Thoracic aorta (tissue), 2 donors: ENCODE data around the gene BMPER. TPM values are rescaled to one million over a fixed set of nuclear protein-coding genes. Genes with fewer than 3 reads are reported as not detected.
"Not testable (repeated sequence)": the region's sequence is repeated elsewhere in the genome, so short reads cannot be mapped to it uniquely, and the experiment has no call there.

Experiments used
- ATAC-seq: fragments of 150-250 bp; one replicate; pipeline ENCODE4 v1.8.0; 2017; ENCODE audit warnings: low read depth; ENCODE audit not compliant: insufficient number of reproducible peaks, low FRiP score
- DNase-seq: peaks from one replicate; pipeline ENCODE4 v3.0.0-alpha.2; 2020; ENCODE audit warnings: low spot score
- H3K27ac ChIP-seq, 2 donors: fragments of 200-600 bp; sonication (generic); 1 replicate in 1 of 2; 2 replicates in 1 of 2; pipeline ENCODE4 v1.5.1; 2016; ENCODE audit warnings: mild to moderate bottlenecking in 2 of 2, moderate library complexity in 2 of 2
- H3K27me3 ChIP-seq: fragments of 200-600 bp; sonication (generic); replicated peaks from 2 replicates; pipeline ENCODE4 v1.6.0; 2016; ENCODE audit warnings: mild to moderate bottlenecking; ENCODE audit not compliant: insufficient read depth
- H3K36me3 ChIP-seq: fragments of 200-600 bp; sonication (generic); one replicate; pipeline ENCODE4 v1.5.1; 2016
- H3K4me1 ChIP-seq, 2 donors: fragments of 200-600 bp; sonication (generic); 1 replicate in 1 of 2; 2 replicates in 1 of 2; pipeline versions ENCODE4 v1.5.1 to v1.6.0; 2016; ENCODE audit warnings: low read depth in 2 of 2, mild to moderate bottlenecking in 1 of 2; ENCODE audit not compliant: control insufficient read depth in 1 of 2
- H3K4me3 ChIP-seq: fragments of 200-600 bp; sonication (generic); 2 replicates; pipeline ENCODE4 v1.5.1; 2016; ENCODE audit warnings: mild to moderate bottlenecking
- H3K9me3 ChIP-seq: fragments of 200-600 bp; sonication (generic); 2 replicates; pipeline ENCODE4 v1.5.1; 2016
- total RNA-seq, 2 donors: library from RNA; depleted of rRNA; stranded (reverse); fragments of >200 nt; gene quantifications; one replicate each; pipeline versions ENCODE4 v1.1.0 to v1.2.3, GENCODE V29; 2016
- TF ChIP-seq, protein P1 (sequence below): fragments of 200-600 bp; sonication (generic); IDR thresholded peaks from one replicate; pipeline ENCODE4 v1.5.1; 2019; ENCODE audit warnings: antibody characterized with exemption

Gene BMPER
- total RNA-seq, 2 donors from 2014 or later = 0.54 to 2.3 TPM

DNA sequence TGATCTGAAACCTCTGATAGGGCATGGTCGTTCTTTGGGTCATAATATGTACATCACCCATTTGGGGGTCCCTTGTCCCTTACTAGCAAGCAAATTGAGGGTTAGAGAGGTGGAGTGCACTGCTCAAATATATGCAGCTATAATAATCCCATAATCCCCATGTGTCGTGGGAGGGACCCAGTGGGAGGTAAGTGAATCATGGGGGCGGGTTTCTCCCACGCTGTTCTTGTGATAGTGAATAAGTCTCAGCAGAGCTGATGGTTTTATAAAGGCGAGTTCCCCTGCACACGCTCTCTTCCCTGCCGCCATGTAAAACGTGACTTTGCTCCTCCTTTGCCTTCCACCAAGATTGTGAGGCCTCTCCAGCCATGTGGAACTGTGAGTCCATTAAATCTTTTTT is 262.7 kb downstream of the BMPER start:
- Histone ChIP-seq H3K27me3 (no peaks in the 10 kb centered on the region), H3K9me3 (no peaks in the 10 kb centered on the region), H3K4me1 (no peaks in the 10 kb centered on the region), H3K27ac (no peak overlapping the region), H3K36me3 (no peaks in the 10 kb centered on the region), H3K4me3 (no peak overlapping the region)
- no peak for DNase-seq
- TF ChIP-seq, protein P1, sequence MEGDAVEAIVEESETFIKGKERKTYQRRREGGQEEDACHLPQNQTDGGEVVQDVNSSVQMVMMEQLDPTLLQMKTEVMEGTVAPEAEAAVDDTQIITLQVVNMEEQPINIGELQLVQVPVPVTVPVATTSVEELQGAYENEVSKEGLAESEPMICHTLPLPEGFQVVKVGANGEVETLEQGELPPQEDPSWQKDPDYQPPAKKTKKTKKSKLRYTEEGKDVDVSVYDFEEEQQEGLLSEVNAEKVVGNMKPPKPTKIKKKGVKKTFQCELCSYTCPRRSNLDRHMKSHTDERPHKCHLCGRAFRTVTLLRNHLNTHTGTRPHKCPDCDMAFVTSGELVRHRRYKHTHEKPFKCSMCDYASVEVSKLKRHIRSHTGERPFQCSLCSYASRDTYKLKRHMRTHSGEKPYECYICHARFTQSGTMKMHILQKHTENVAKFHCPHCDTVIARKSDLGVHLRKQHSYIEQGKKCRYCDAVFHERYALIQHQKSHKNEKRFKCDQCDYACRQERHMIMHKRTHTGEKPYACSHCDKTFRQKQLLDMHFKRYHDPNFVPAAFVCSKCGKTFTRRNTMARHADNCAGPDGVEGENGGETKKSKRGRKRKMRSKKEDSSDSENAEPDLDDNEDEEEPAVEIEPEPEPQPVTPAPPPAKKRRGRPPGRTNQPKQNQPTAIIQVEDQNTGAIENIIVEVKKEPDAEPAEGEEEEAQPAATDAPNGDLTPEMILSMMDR = no peak
- ATAC-seq = no peak

DNA sequence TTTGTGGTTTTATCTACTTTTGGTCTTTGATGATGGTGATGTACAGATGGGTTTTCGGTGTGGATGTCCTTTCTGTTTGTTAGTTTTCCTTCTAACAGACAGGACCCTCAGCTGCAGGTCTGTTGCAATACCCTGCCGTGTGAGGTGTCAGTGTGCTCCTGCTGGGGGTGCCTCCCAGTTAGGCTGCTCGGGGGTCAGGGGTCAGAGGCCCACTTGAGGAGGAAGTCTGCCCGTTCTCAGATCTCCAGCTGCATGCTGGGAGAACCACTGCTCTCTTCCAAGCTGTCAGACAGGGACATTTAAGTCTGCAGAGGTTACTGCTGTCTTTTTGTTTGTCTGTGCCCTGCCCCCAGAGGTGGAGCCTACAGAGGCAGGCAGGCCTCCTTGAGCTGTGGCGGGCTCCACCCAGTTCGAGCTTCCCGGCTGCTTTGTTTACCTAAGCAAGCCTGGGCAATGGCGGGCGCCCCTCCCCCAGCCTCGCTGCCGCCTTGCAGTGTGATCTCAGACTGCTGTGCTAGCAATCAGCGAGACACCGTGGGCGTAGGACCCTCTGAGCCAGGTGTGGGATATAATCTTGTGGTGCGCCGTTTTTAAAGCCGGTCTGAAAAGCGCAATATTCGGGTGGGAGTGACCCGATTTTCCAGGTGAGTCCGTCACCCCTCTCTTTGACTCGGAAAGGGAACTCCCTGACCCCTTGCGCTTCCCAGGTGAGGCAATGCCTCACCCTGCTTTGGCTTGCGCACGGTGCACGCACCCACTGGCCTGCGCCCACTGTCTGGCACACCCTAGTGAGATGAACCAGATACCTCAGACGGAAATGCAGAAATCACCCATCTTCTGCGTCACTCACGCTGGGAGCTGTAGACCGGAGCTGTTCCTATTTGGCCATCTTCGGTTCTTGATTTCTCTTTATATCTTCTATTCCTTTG is 269.6 kb downstream of the BMPER start:
- H3K36me3 ChIP-seq, ATAC-seq: not testable (repeated sequence)

DNA sequence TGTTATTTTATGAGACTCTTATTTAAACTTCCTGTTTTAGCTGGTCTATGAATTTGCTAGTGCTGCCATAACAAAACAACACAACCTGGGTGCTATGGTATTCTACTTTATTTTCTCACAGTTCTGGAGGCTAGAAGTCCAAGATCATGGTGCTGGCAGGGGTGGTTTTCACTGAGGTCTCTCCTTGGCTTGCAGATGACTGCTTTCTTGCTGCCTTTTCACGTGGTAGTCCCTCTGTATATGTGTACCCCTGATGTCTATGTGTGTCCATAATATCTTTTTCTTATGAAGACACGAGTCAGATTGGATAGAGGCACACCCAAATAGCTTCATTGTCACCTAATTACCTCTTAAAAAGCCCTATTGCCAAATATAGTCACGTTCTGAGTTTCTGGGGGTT is 270.5 kb downstream of the BMPER start:
- Histone ChIP-seq H3K36me3 (no peaks in the 10 kb centered on the region), H3K9me3 (no peaks in the 10 kb centered on the region)
- no peak for ATAC-seq

More for the DNA sequence above, 269.6 kb downstream of the BMPER start:
- not testable (repeated sequence) for H3K9me3 ChIP-seq, DNase-seq, H3K27ac ChIP-seq, H3K4me3 ChIP-seq, H3K27me3 ChIP-seq
- H3K4me1 ChIP-seq = peaks cover 0 to 11% of the 10 kb centered on the region in 2 donors

DNA sequence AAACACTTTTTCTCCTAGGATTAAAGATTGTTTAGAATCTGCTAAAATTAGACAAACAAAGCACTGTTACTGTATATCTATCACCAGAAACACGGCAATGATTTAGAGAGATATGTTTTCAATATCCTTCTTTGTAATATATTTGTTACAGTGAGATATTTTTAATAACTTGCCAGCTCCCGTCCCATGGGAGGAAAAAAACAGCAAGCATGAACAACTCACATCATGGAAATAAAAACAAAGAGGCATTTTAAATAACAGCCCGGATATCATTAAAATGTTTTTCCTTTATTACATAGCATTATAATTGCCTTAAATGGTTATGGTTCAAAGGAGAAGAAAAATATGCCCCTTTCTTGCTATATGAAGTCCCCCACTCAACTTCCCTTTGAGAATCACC is 272.1 kb downstream of the BMPER start:
- no peak for ATAC-seq

More for the DNA sequence above, 270.5 kb downstream of the BMPER start:
- DNase-seq = no peak
- Histone ChIP-seq H3K4me1 (peaks cover 0 to 11% of the 10 kb centered on the region in 2 donors), H3K4me3 (no peak overlapping the region), H3K27me3 (no peaks in the 10 kb centered on the region), H3K27ac (no peak overlapping the region)
- TF ChIP-seq, protein P1 = no peak

DNA sequence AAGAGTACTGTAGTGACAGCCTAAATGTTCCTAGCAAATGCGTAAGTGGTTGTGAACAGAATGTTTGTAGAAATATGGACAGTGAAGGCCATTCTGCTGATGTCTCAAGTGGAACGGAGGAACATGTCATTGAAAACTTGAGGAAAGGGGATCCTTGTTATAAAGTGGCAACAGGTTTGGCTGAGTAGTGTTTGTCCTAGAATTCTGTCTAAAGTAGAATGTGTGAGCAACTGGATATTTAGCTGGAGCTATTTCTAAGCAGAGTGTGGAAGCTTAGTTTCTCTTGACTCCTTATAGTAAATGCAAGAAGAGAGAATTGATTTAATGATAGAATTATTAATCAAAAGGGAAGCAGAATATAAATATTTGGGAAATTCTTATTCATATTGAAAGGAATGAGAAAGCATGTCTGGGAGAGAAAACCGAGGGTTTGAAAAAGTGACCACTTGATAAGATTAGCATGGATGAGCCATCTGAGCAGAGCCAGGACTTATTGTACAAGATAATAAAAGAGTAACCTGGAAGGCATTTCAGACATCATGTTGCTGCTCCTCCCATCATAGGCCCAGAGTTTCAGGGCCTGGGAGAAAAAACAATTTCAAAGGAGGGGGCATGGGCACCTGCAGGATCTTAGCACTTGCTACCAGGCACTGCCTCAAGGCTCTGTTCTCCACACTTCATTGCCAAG is 276.1 kb downstream of the BMPER start:
- no peaks in the 10 kb centered on the region for H3K27me3 ChIP-seq
- DNase-seq (no peak), ATAC-seq (no peak)
- no peak overlapping the region for H3K27ac ChIP-seq
- no peaks in the 10 kb centered on the region for H3K9me3 ChIP-seq
- TF ChIP-seq, protein P1 = no peak
- no peaks in the 10 kb centered on the region for H3K36me3 ChIP-seq
- peaks cover 0 to 11% of the 10 kb centered on the region in 2 donors for H3K4me1 ChIP-seq
- no peak overlapping the region for H3K4me3 ChIP-seq

More for the DNA sequence above, 272.1 kb downstream of the BMPER start:
- no peaks in the 10 kb centered on the region for H3K36me3 ChIP-seq
- no peak overlapping the region for H3K27ac ChIP-seq
- TF ChIP-seq, protein P1 = no peak
- H3K4me3 ChIP-seq = no peak overlapping the region
- no peak for DNase-seq
- no peaks in the 10 kb centered on the region for H3K27me3 ChIP-seq
- no peaks in the 10 kb centered on the region for H3K9me3 ChIP-seq
- H3K4me1 ChIP-seq = peaks cover 0 to 11% of the 10 kb centered on the region in 2 donors
